SK-N-SH treated with all-trans-retinoic acid at 6 μM for 48 hours (cell line): ENCODE measurements around the gene CCDC182.

Experiments
- ARNTL ChIP-seq: fragments of 450-650 bp; formaldehyde crosslinking; IDR thresholded peaks from 2 replicates; pipeline ENCODE4 v1.5.0; 2020; ENCODE audit warnings: low read depth, mild to moderate bottlenecking, moderate library complexity, borderline replicate concordance
- BACH2 ChIP-seq: fragments of 250-450 bp; sonication (Bioruptor Pico); IDR thresholded peaks from 2 replicates; pipeline ENCODE4 v1.9.0; 2021; ENCODE audit warnings: mild to moderate bottlenecking, borderline replicate concordance
- CREB5 ChIP-seq: fragments of 250-450 bp; sonication (Bioruptor Pico); IDR thresholded peaks from 2 replicates; pipeline ENCODE4 v1.5.1; 2020; ENCODE audit warnings: low read depth, mild to moderate bottlenecking, moderate library complexity
- ISL1 ChIP-seq: fragments of 250-450 bp; sonication (Bioruptor Pico); IDR thresholded peaks from 2 replicates; pipeline ENCODE4 v2.1.2; 2022; ENCODE audit warnings: mild to moderate bottlenecking, moderate library complexity
- OSR1 ChIP-seq: fragments of 250-450 bp; sonication (Bioruptor Pico); IDR thresholded peaks from 2 replicates; pipeline ENCODE4 v1.8.0; 2022; ENCODE audit warnings: moderate library complexity, mild to moderate bottlenecking, inconsistent platforms
- PATZ1 ChIP-seq: fragments of 250-450 bp; sonication (Bioruptor Pico); IDR thresholded peaks from 2 replicates; pipeline ENCODE4 v1.8.0; 2020; ENCODE audit warnings: mild to moderate bottlenecking, moderate library complexity, borderline replicate concordance
- RARB ChIP-seq: fragments of 250-450 bp; sonication (Bioruptor Pico); IDR thresholded peaks from 2 replicates; pipeline ENCODE4 v1.8.0; 2021; ENCODE audit warnings: mild to moderate bottlenecking, moderate library complexity
- TCF4 ChIP-seq: fragments of 250-450 bp; sonication (Bioruptor Pico); IDR thresholded peaks from 2 replicates; pipeline ENCODE4 v1.8.0; 2021; ENCODE audit warnings: mild to moderate bottlenecking, moderate library complexity, borderline replicate concordance
- TOX ChIP-seq: fragments of 250-450 bp; sonication (Bioruptor Pico); IDR thresholded peaks from 2 replicates; pipeline ENCODE4 v1.8.0; 2021; ENCODE audit warnings: mild to moderate bottlenecking, moderate library complexity, borderline replicate concordance
- TSHZ2 ChIP-seq: fragments of 250-450 bp; sonication (Bioruptor Pico); IDR thresholded peaks from 2 replicates; pipeline ENCODE4 v1.5.0; 2020; ENCODE audit warnings: mild to moderate bottlenecking, moderate library complexity
- ZFP3 ChIP-seq: fragments of 250-450 bp; sonication (Bioruptor Pico); IDR thresholded peaks from 2 replicates; pipeline ENCODE4 v1.5.0; 2020; ENCODE audit warnings: mild to moderate bottlenecking, moderate library complexity
- ZNF565 ChIP-seq: fragments of 450-650 bp; formaldehyde crosslinking; conservative IDR thresholded peaks from 2 replicates; pipeline ENCODE4 v1.5.0; 2020; ENCODE audit warnings: low read depth, mild to moderate bottlenecking, moderate library complexity

- no peak for TF ChIP-seq ZNF565
- no peak for TF ChIP-seq RARB
- TF ChIP-seq TCF4 (CRISPR knock-in tag) = no peak
- no peak for TF ChIP-seq ARNTL
- no peak for TF ChIP-seq ZFP3 (CRISPR knock-in tag)
- TF ChIP-seq TSHZ2 (CRISPR knock-in tag) = no peak
- no peak for TF ChIP-seq TOX
- no peak for TF ChIP-seq ISL1 (CRISPR knock-in tag)
- no peak for TF ChIP-seq BACH2 (CRISPR knock-in tag)
- no peak for TF ChIP-seq OSR1
- no peak for TF ChIP-seq CREB5 (CRISPR knock-in tag)
- TF ChIP-seq PATZ1 (CRISPR knock-in tag) = no peak
These were observed 30.4 kb downstream of the CCDC182 start for GRCh38 chr17:57714665-57715180.
